ENCODE data around the gene UPB1.
"Not testable (repeated sequence)": the region's sequence is repeated elsewhere in the genome, so short reads cannot be mapped to it uniquely, and the experiment has no call there.

The UPB1 gene

GRCh38 chr22:24485170-24485569 lies 10.0 kb upstream of the UPB1 start:
- H3K27me3 ChIP-seq (ENCODE audit: insufficient read depth, poor library complexity, severe bottlenecking), result no peaks in the 10 kb centered on the region
- H3K4me3 ChIP-seq (replicated peaks; ENCODE audit: insufficient read depth, low read length), result no peak overlapping the region
- no peak overlapping the region for H3K27ac ChIP-seq (replicated peaks)
- DNase-seq (ENCODE audit: low read depth in 1 of 2, low spot score in 1 of 2), result no peak
- TF ChIP-seq SPI1 (IDR thresholded peaks at IDR 0.05; ENCODE audit: borderline replicate concordance, low read depth), result no peak
- no peak for TF ChIP-seq GABPA (IDR thresholded peaks at IDR 0.05; ENCODE audit: low read depth)
- no peak for TF ChIP-seq REST (IDR thresholded peaks at IDR 0.05; ENCODE audit: insufficient replicate concordance, low read depth)
- TF ChIP-seq, protein P1, sequence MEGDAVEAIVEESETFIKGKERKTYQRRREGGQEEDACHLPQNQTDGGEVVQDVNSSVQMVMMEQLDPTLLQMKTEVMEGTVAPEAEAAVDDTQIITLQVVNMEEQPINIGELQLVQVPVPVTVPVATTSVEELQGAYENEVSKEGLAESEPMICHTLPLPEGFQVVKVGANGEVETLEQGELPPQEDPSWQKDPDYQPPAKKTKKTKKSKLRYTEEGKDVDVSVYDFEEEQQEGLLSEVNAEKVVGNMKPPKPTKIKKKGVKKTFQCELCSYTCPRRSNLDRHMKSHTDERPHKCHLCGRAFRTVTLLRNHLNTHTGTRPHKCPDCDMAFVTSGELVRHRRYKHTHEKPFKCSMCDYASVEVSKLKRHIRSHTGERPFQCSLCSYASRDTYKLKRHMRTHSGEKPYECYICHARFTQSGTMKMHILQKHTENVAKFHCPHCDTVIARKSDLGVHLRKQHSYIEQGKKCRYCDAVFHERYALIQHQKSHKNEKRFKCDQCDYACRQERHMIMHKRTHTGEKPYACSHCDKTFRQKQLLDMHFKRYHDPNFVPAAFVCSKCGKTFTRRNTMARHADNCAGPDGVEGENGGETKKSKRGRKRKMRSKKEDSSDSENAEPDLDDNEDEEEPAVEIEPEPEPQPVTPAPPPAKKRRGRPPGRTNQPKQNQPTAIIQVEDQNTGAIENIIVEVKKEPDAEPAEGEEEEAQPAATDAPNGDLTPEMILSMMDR (IDR thresholded peaks at IDR 0.05; ENCODE audit: insufficient read depth, low read length), result no peak
- no peak for TF ChIP-seq POLR2AphosphoS5 (IDR thresholded peaks at IDR 0.05; ENCODE audit: low read depth)

DNA sequence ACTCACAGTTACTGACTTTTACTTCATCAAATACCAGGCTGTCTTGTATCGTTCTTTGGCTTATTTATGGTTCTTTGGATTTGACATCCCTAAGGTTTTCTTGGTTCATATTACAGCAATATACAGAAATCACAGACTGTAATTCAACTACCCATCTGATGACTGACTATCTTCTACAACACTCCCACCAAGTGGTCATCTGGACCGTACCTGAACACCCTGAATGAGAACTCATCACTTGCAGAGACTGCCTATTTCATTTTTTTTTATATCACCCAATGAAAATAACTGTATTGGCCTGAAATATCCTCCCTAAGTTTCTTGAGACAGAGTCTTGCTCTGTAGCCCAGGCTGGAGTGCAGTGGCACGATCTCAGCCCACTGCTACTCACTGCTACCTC lies 9.5 kb upstream of the UPB1 start:
- TF ChIP-seq, protein P1 (IDR thresholded peaks at IDR 0.05; ENCODE audit: insufficient read depth, low read length), result no peak
- no peak for TF ChIP-seq SPI1 (IDR thresholded peaks at IDR 0.05; ENCODE audit: borderline replicate concordance, low read depth)
- TF ChIP-seq POLR2AphosphoS5 (IDR thresholded peaks at IDR 0.05; ENCODE audit: low read depth), result no peak
- TF ChIP-seq GABPA (IDR thresholded peaks at IDR 0.05; ENCODE audit: low read depth), result no peak
- DNase-seq (ENCODE audit: low read depth in 1 of 2, low spot score in 1 of 2), result no peak
- no peak overlapping the region for H3K4me3 ChIP-seq (replicated peaks; ENCODE audit: insufficient read depth, low read length)
- H3K27ac ChIP-seq (replicated peaks), result no peak overlapping the region
- H3K27me3 ChIP-seq (ENCODE audit: insufficient read depth, poor library complexity, severe bottlenecking), result no peaks in the 10 kb centered on the region

GRCh38 chr22:24486501-24486921 lies 8.6 kb upstream of the UPB1 start:
- Histone ChIP-seq H3K27ac (replicated peaks) (no peak overlapping the region), H3K27me3 (ENCODE audit: insufficient read depth, poor library complexity, severe bottlenecking) (no peaks in the 10 kb centered on the region), H3K4me3 (replicated peaks; ENCODE audit: insufficient read depth, low read length) (no peak overlapping the region)
- peak; percentile 88 for TF ChIP-seq SPI1 (IDR thresholded peaks at IDR 0.05; ENCODE audit: borderline replicate concordance, low read depth)
- TF ChIP-seq POLR2AphosphoS5 (IDR thresholded peaks at IDR 0.05; ENCODE audit: low read depth), result no peak
- no peak for TF ChIP-seq REST (IDR thresholded peaks at IDR 0.05; ENCODE audit: insufficient replicate concordance, low read depth)
- TF ChIP-seq GABPA (IDR thresholded peaks at IDR 0.05; ENCODE audit: low read depth), result no peak
- TF ChIP-seq, protein P1 (IDR thresholded peaks at IDR 0.05; ENCODE audit: insufficient read depth, low read length), result no peak
- DNase-seq (ENCODE audit: low read depth in 1 of 2, low spot score in 1 of 2), result peak in 1 of 2 experiments; percentile 60

GRCh38 chr22:24489011-24489410 lies 6.1 kb upstream of the UPB1 start:
- DNase-seq (ENCODE audit: low read depth in 1 of 2, low spot score in 1 of 2), result no peak
- Histone ChIP-seq H3K27ac (replicated peaks) (no peak overlapping the region), H3K4me3 (replicated peaks; ENCODE audit: insufficient read depth, low read length) (no peak overlapping the region), H3K27me3 (ENCODE audit: insufficient read depth, poor library complexity, severe bottlenecking) (no peaks in the 10 kb centered on the region)
- TF ChIP-seq, protein P1 (IDR thresholded peaks at IDR 0.05; ENCODE audit: insufficient read depth, low read length), result no peak

- not testable (repeated sequence) for H3K27ac ChIP-seq (replicated peaks); H3K4me3 ChIP-seq (replicated peaks; ENCODE audit: insufficient read depth, low read length); DNase-seq (ENCODE audit: low read depth in 1 of 2, low spot score in 1 of 2); H3K27me3 ChIP-seq (ENCODE audit: insufficient read depth, poor library complexity, severe bottlenecking)
Observed at GRCh38 chr22:24489434-24489833, 5.7 kb upstream of the UPB1 start.

Data from HL-60 (cell line).